Trophoblast cell (in vitro differentiated cells and primary cell): ENCODE measurements around the gene FBXO11.

Experiments
- DNase-seq, 2 donors: peaks; one replicate each; pipeline ENCODE4 v3.0.0-alpha.2; 2016
- H2AFZ ChIP-seq: 2 replicates; pipeline ENCODE4 v1.6.1; 2013; ENCODE audit warnings: low read length, moderate library complexity, mild to moderate bottlenecking; ENCODE audit not compliant: insufficient read depth, poor library complexity
- H2AK5ac ChIP-seq: 2 replicates; pipeline ENCODE4 v1.6.1; 2013; ENCODE audit warnings: mild to moderate bottlenecking, low read length
- H2BK120ac ChIP-seq: 2 replicates; pipeline ENCODE4 v1.6.1; 2013; ENCODE audit warnings: low read length, mild to moderate bottlenecking, moderate library complexity; ENCODE audit not compliant: insufficient read depth, poor library complexity
- H2BK12ac ChIP-seq: 2 replicates; pipeline ENCODE4 v1.6.1; 2013; ENCODE audit warnings: mild to moderate bottlenecking, low read length, moderate library complexity
- H2BK5ac ChIP-seq: 2 replicates; pipeline ENCODE4 v1.6.1; 2013; ENCODE audit warnings: low read length, low read depth, moderate library complexity, mild to moderate bottlenecking; ENCODE audit not compliant: poor library complexity
- H3K14ac ChIP-seq: 2 replicates; pipeline ENCODE4 v1.6.1; 2013; ENCODE audit warnings: mild to moderate bottlenecking, low read length
- H3K18ac ChIP-seq: 2 replicates; pipeline ENCODE4 v1.6.1; 2013; ENCODE audit warnings: mild to moderate bottlenecking, low read length
- H3K23ac ChIP-seq: 2 replicates; pipeline ENCODE4 v1.6.1; 2013; ENCODE audit warnings: low read length
- H3K27ac ChIP-seq: 2 replicates; pipeline ENCODE4 v1.5.1; 2013; ENCODE audit warnings: low read depth, mild to moderate bottlenecking, inconsistent platforms, low read length, moderate library complexity
- H3K27me3 ChIP-seq: 2 replicates; pipeline ENCODE4 v1.6.1; 2013; ENCODE audit warnings: inconsistent platforms, mild to moderate bottlenecking, low read length, moderate library complexity; ENCODE audit not compliant: insufficient read depth
- H3K36me3 ChIP-seq, 2 experiments: 1 replicate in 1 of 2; 2 replicates in 1 of 2; pipeline ENCODE4 v1.6.1; 2013; ENCODE audit warnings: low read length in 2 of 2, mild to moderate bottlenecking in 2 of 2, moderate library complexity in 1 of 2; ENCODE audit not compliant: insufficient read depth in 2 of 2, control insufficient read depth in 1 of 2
- H3K4ac ChIP-seq: 2 replicates; pipeline ENCODE4 v1.6.1; 2013; ENCODE audit warnings: low read depth, mild to moderate bottlenecking, low read length, moderate library complexity
- H3K4me1 ChIP-seq, 2 experiments: 1 replicate in 1 of 2; 2 replicates in 1 of 2; pipeline ENCODE4 v1.6.1; 2013; ENCODE audit warnings: low read length in 2 of 2, mild to moderate bottlenecking in 2 of 2, moderate library complexity in 1 of 2; ENCODE audit not compliant: insufficient read depth in 2 of 2, control insufficient read depth in 1 of 2
- H3K4me2 ChIP-seq: 2 replicates; pipeline ENCODE4 v1.6.1; 2013; ENCODE audit warnings: inconsistent platforms, mild to moderate bottlenecking, low read length, moderate library complexity
- H3K4me3 ChIP-seq: 2 replicates; pipeline ENCODE4 v1.5.1; 2013; ENCODE audit warnings: mild to moderate bottlenecking, low read depth, low read length, inconsistent platforms
- H3K79me1 ChIP-seq: one replicate; pipeline ENCODE4 v1.6.1; 2013; ENCODE audit warnings: low read length
- H3K79me2 ChIP-seq: 2 replicates; pipeline ENCODE4 v1.6.1; 2013; ENCODE audit warnings: low read length, mild to moderate bottlenecking; ENCODE audit not compliant: control insufficient read depth, insufficient read depth, poor library complexity
- H3K9ac ChIP-seq: 2 replicates; pipeline ENCODE4 v1.6.1; 2013; ENCODE audit warnings: mild to moderate bottlenecking, low read length
- H3K9me3 ChIP-seq: 2 replicates; pipeline ENCODE4 v1.6.1; 2013; ENCODE audit warnings: low read depth, mild to moderate bottlenecking, control low read depth, inconsistent platforms, low read length; ENCODE audit not compliant: insufficient read depth
- H4K12ac ChIP-seq: 2 replicates; pipeline ENCODE4 v1.6.1; 2013; ENCODE audit warnings: low read depth, mild to moderate bottlenecking, low read length, moderate library complexity
- H4K8ac ChIP-seq: 2 replicates; pipeline ENCODE4 v1.6.1; 2013; ENCODE audit warnings: low read depth, mild to moderate bottlenecking, low read length, moderate library complexity
- H4K91ac ChIP-seq: one replicate; pipeline ENCODE4 v1.6.1; 2013; ENCODE audit warnings: low read depth, mild to moderate bottlenecking, low read length, moderate library complexity
- WGBS: extraction: QIAGEN DNeasy Blood & Tissue Kit; methylation state at CpG from one replicate; pipeline ENCODE4 v1.1.7; 2013; ENCODE audit warnings: missing lambda C conversion rate; ENCODE audit not compliant: insufficient read length, insufficient coverage; ENCODE audit errors: extremely low coverage; 5-methylcytosine and 5-hydroxymethylcytosine counted together

Gene FBXO11

DNA sequence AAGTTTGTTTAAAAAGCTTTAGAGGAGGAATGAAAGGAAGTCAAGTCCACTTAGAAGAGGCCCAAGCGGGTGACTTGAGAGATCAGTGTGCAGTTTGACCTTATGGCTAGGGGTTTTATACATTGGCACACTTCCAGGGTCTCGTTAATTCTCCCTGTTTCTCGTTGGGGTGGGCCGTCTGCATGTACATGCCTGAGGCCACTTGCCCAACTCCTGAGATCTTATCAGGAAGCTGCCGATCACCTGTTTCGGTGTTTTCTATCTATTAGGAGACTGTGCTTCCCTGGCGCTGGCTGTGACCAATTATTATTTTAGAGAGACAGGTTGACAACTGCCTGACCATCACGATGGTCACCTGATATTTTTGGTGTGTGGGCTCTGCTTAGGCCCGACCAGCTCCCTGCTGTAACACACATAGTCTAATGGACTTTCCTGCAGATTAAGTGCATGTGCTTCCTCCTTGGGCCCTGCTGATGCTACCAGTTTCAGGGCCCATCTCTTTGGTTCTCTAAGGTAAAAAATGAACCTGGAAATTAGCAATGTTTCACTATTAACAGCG, 154.4 kb downstream of the FBXO11 start:
- WGBS: no CpG with 5 or more reads among the region's 10 CpGs
- H2AK5ac ChIP-seq: no peak overlapping the region
- H3K4ac ChIP-seq: no peak overlapping the region
- H3K27me3 ChIP-seq: no peaks in the 10 kb centered on the region
- no peak overlapping the region for H4K8ac ChIP-seq
- no peak overlapping the region for H4K12ac ChIP-seq
- H3K4me3 ChIP-seq: no peak overlapping the region
- DNase-seq: peak in 1 of 2 donors; percentile 36
- H4K91ac ChIP-seq: peak overlapping the region; percentile 76
- peak overlapping the region; percentile 55 for H2BK120ac ChIP-seq
- no peak overlapping the region for H3K4me2 ChIP-seq
- H3K23ac ChIP-seq: no peak overlapping the region
- peaks cover 12% of the 10 kb centered on the region for H3K79me1 ChIP-seq
- H3K4me1 ChIP-seq: peaks cover 10 to 12% of the 10 kb centered on the region in 2 experiments
- H3K27ac ChIP-seq: peak overlapping the region; percentile 70
- peak overlapping the region; percentile 39 for H2BK5ac ChIP-seq
- H3K9me3 ChIP-seq: peaks cover 11% of the 10 kb centered on the region
- H3K36me3 ChIP-seq: peaks cover 0 to 4% of the 10 kb centered on the region in 2 experiments
- no peak overlapping the region for H3K18ac ChIP-seq
- H2BK12ac ChIP-seq: peak overlapping the region; percentile 46
- H2AFZ ChIP-seq: no peak overlapping the region
- H3K9ac ChIP-seq: no peak overlapping the region
- H3K79me2 ChIP-seq: no peaks in the 10 kb centered on the region
- H3K14ac ChIP-seq: no peak overlapping the region

GRCh38 chr2:47747878-47748277, 158.4 kb downstream of the FBXO11 start:
- no peak overlapping the region for H4K12ac ChIP-seq
- peaks cover 0 to 4% of the 10 kb centered on the region in 2 experiments for H3K36me3 ChIP-seq
- no peaks in the 10 kb centered on the region for H3K27me3 ChIP-seq
- no peak overlapping the region for H2BK12ac ChIP-seq
- no peak overlapping the region for H3K14ac ChIP-seq
- no peak for DNase-seq
- H2AK5ac ChIP-seq: no peak overlapping the region
- H3K18ac ChIP-seq: no peak overlapping the region
- no peak overlapping the region for H2BK5ac ChIP-seq
- WGBS: no CpG with 5 or more reads among the region's 4 CpGs
- peaks cover 6% of the 10 kb centered on the region for H3K79me1 ChIP-seq
- H4K91ac ChIP-seq: no peak overlapping the region
- H3K9me3 ChIP-seq: peaks cover 11% of the 10 kb centered on the region
- no peak overlapping the region for H3K4me2 ChIP-seq
- H3K4ac ChIP-seq: no peak overlapping the region
- no peak overlapping the region for H4K8ac ChIP-seq
- H3K23ac ChIP-seq: no peak overlapping the region
- no peak overlapping the region for H2BK120ac ChIP-seq
- H3K4me3 ChIP-seq: no peak overlapping the region
- no peak overlapping the region for H3K27ac ChIP-seq
- H3K4me1 ChIP-seq: peaks cover 7 to 8% of the 10 kb centered on the region in 2 experiments
- H3K9ac ChIP-seq: no peak overlapping the region
- no peaks in the 10 kb centered on the region for H3K79me2 ChIP-seq
- no peak overlapping the region for H2AFZ ChIP-seq

DNA sequence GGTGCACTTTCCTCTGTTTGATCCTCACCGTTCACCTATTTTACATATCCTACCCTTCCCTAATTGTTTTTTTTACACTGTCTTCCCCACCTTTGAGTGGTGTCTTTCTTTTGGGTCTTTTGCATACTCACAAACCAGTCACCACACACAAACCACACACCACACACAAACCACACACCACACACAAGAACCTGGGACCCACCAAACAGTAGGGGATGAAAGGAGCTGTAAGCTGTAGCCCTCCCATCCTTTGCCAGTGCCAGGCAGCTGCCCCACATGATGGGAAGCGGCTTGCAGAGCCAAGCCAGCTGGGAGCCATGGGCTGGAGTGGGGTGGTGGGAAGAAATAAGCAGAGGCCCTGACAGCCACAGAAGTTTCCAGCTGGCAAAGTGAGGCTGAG, 162.2 kb downstream of the FBXO11 start:
- no peak overlapping the region for H4K12ac ChIP-seq
- peaks cover 0 to 4% of the 10 kb centered on the region in 2 experiments for H3K36me3 ChIP-seq
- no peak overlapping the region for H2BK5ac ChIP-seq
- H3K14ac ChIP-seq: no peak overlapping the region
- H3K27ac ChIP-seq: no peak overlapping the region
- H3K79me2 ChIP-seq: no peaks in the 10 kb centered on the region
- WGBS: no CpG with 5 or more reads among the region's 2 CpGs
- no peak for DNase-seq
- no peak overlapping the region for H2BK120ac ChIP-seq
- H4K91ac ChIP-seq: no peak overlapping the region
- no peak overlapping the region for H3K9ac ChIP-seq
- H3K79me1 ChIP-seq: no peaks in the 10 kb centered on the region
- no peak overlapping the region for H3K18ac ChIP-seq
- no peak overlapping the region for H2AK5ac ChIP-seq
- H2AFZ ChIP-seq: no peak overlapping the region
- H3K4me1 ChIP-seq: no peaks in the 10 kb centered on the region
- H3K27me3 ChIP-seq: no peaks in the 10 kb centered on the region
- H4K8ac ChIP-seq: no peak overlapping the region
- no peak overlapping the region for H2BK12ac ChIP-seq
- H3K4me2 ChIP-seq: no peak overlapping the region
- peaks cover 9% of the 10 kb centered on the region for H3K9me3 ChIP-seq
- H3K23ac ChIP-seq: no peak overlapping the region
- no peak overlapping the region for H3K4me3 ChIP-seq
- no peak overlapping the region for H3K4ac ChIP-seq

DNA sequence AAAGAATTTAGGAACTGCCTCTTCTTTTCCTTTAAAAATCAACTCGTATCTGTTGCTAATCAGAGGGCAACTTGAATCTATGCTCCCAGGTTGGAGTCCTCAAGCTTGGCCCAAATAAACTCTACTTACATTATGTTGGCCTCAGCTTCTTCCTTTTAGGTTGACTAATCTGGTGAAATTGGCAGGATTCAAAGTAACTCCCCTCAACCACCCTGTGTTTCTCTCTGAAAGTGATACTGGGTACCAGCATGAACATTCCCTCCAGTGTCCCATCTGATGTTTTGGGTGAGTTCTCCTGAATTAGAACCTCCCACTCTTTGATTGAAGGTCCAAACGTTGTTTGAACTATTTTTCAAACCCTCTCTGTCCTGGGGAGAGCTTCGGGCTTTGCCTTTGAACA, 164.7 kb downstream of the FBXO11 start:
- Histone ChIP-seq H3K4me3 (no peak overlapping the region), H4K91ac (no peak overlapping the region), H2BK12ac (no peak overlapping the region), H2AFZ (no peak overlapping the region), H3K79me1 (no peaks in the 10 kb centered on the region), H3K18ac (no peak overlapping the region), H3K79me2 (no peaks in the 10 kb centered on the region), H3K9me3 (no peaks in the 10 kb centered on the region), H4K8ac (no peak overlapping the region), H3K4me1 (peaks cover 0 to 4% of the 10 kb centered on the region in 2 experiments), H4K12ac (no peak overlapping the region), H3K4me2 (no peak overlapping the region), H3K9ac (no peak overlapping the region), H3K27me3 (no peaks in the 10 kb centered on the region), H3K23ac (peak overlapping the region; percentile 34), H2AK5ac (no peak overlapping the region), H3K27ac (no peak overlapping the region), H3K36me3 (no peaks in the 10 kb centered on the region), H3K4ac (no peak overlapping the region), H2BK120ac (no peak overlapping the region), H2BK5ac (no peak overlapping the region), H3K14ac (no peak overlapping the region)
- WGBS: no CpG with 5 or more reads among the region's 3 CpGs
- DNase-seq: no peak
